HepG2 (cell line): ENCODE results near the gene OPN5. TPM values are rescaled to one million over a fixed set of nuclear protein-coding genes. Genes with fewer than 3 reads are reported as not detected.

Source experiments
- ASH2L ChIP-seq: fragments of 300-600, 200-600 bp; sonication (generic); IDR thresholded peaks from 2 replicates; pipeline ENCODE4 v1.7.0; 2017; ENCODE audit warnings: low read depth, mild to moderate bottlenecking, moderate library complexity, mixed read lengths, low read length; ENCODE audit not compliant: insufficient read length
- BRD4 ChIP-seq: sonication (generic); formaldehyde crosslinking; IDR thresholded peaks from 2 replicates; pipeline ENCODE4 v1.4.0; 2020; ENCODE audit warnings: missing genetic modification reagents
- BRF2 ChIP-seq: sonication (generic); formaldehyde crosslinking; IDR thresholded peaks from 2 replicates; pipeline ENCODE4 v1.8.1; 2022; ENCODE audit warnings: mild to moderate bottlenecking, missing genetic modification reagents
- HBP1 ChIP-seq: IDR thresholded peaks from 2 replicates; pipeline ENCODE4 v1.6.1; 2016; ENCODE audit warnings: low read depth, control low read depth
- HNF1A ChIP-seq, 2 experiments: sonication (generic) in 1 of 2; formaldehyde crosslinking in 1 of 2; IDR thresholded peaks; 2 replicates each; pipeline versions ENCODE4 v1.4.0 to v1.6.1; 2016 to 2020; ENCODE audit warnings: borderline replicate concordance in 1 of 2, low read depth in 1 of 2, mild to moderate bottlenecking in 1 of 2, missing genetic modification reagents in 1 of 2
- HNRNPH1 ChIP-seq: fragments of 200-400 bp; formaldehyde crosslinking; optimal IDR thresholded peaks from 2 replicates; pipeline ENCODE3; 2017; ENCODE audit warnings: mild to moderate bottlenecking, low read depth, low read length
- PHF8 ChIP-seq: sonication (generic); formaldehyde crosslinking; IDR thresholded peaks from 2 replicates; pipeline ENCODE4 v1.5.0; 2020; ENCODE audit warnings: missing genetic modification reagents
- TARDBP ChIP-seq: sonication (generic); formaldehyde crosslinking; IDR thresholded peaks from 2 replicates; pipeline ENCODE4 v1.8.0; 2022; ENCODE audit warnings: mild to moderate bottlenecking, missing genetic modification reagents
- ZBTB8A ChIP-seq: sonication (generic); formaldehyde crosslinking; IDR thresholded peaks from 2 replicates; pipeline ENCODE4 v1.4.0; 2020; ENCODE audit warnings: mild to moderate bottlenecking, low read depth, missing genetic modification reagents, borderline replicate concordance
- ZFAT ChIP-seq: sonication (generic); formaldehyde crosslinking; conservative IDR thresholded peaks from 2 replicates; pipeline ENCODE4 v1.8.1; 2023; ENCODE audit warnings: missing genetic modification reagents, inconsistent platforms
- ZNF274 ChIP-seq: sonication (generic); formaldehyde crosslinking; IDR thresholded peaks from 2 replicates; pipeline ENCODE4 v1.5.1; 2020; ENCODE audit warnings: mild to moderate bottlenecking, missing genetic modification reagents
- ZNF34 ChIP-seq: sonication (generic); formaldehyde crosslinking; IDR thresholded peaks from 2 replicates; pipeline ENCODE4 v1.4.0; 2020; ENCODE audit warnings: mild to moderate bottlenecking, missing genetic modification reagents, borderline replicate concordance
- ZNF44 ChIP-seq: sonication (generic); formaldehyde crosslinking; IDR thresholded peaks from 2 replicates; pipeline ENCODE4 v1.5.1; 2020; ENCODE audit warnings: mild to moderate bottlenecking, missing genetic modification reagents
- ZSCAN9 ChIP-seq: IDR thresholded peaks from 2 replicates; pipeline ENCODE4 v1.6.1; 2016; ENCODE audit warnings: borderline replicate concordance
- polyA plus RNA-seq, 8 experiments: library from polyadenylated mRNA; depleted of rRNA in 3 of 8; stranded (reverse) in 7 of 8; unstranded in 1 of 8; fragments of >200 nt; fragmentation: Illumina TruSeq in 4 of 8; extraction: Trizol in 4 of 8; gene quantifications; 2 replicates each; pipeline versions ENCODE4 v1.2.1 to v1.2.3, GENCODE V29; 2011 to 2016; ENCODE audit warnings: low read depth in 4 of 8, missing spikeins in 1 of 8, mixed read lengths in 1 of 8; ENCODE audit not compliant: insufficient read depth in 1 of 8
- total RNA-seq, 5 experiments: library from RNA; depleted of rRNA; stranded (reverse); fragments of >200 nt; fragmentation: Illumina TruSeq; extraction: Trizol; gene quantifications; 2 replicates each; pipeline ENCODE4 v1.2.3, GENCODE V29; 2016; ENCODE audit warnings: low read depth in 1 of 5
- TF ChIP-seq, protein P1 (sequence below): sonication (generic); formaldehyde crosslinking; IDR thresholded peaks from 2 replicates; pipeline ENCODE4 v1.4.0; 2020; ENCODE audit warnings: missing genetic modification reagents, borderline replicate concordance
- TF ChIP-seq, protein P2 (sequence below): sonication (generic); formaldehyde crosslinking; IDR thresholded peaks from 2 replicates; pipeline ENCODE4 v1.4.0; 2020; ENCODE audit warnings: missing genetic modification reagents

OPN5 gene
- total and polyA plus RNA-seq, 2 of the 13 experiments (the other 11 are each of a cell fraction or from before 2014, with no cell fraction given), result not detected

DNA sequence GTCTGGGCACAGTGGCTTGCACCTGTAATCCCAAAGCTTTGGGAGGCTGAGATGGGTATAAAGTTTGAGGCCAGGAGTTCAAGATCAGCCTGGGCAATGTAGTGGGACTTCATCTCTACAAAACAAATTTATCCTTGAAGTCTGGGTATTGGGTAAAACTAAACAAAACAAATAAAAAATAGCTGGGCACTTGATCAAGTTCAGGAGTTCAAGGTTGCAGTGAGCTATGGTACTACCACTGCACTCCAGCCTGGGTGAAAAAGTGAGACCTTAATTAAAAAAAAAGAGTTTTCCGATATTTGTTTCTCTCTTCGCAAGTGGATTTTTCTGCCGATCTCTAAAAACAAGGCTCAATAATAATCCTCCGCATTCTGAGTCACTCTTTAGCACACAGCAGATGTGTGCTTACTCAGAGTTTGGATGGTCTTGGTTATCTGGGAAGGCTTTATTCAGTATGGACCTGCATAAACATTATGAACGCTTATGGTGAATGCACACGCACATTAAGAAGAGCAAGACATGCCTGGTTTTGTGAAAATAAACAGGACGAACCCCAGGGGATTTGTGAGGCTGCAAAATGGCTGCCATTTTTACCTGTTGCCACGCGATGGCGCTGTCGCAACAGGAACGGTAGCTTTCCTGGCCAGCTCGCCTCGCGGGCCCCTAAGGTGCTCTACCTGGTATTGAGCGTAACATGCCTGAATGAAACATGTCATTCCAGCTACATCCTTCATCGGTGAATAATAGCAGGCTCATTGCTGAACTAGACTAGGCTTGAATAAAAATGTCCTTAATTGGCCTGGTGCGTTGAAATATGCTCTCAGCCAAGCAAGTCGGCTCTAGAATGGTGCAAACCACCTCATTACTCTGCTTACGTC is 6.0 kb downstream of the OPN5 start (continued):
- no peak for TF ChIP-seq HBP1 (CRISPR knock-in tag)
- no peak for TF ChIP-seq BRD4
- no peak for TF ChIP-seq HNF1A (IDR thresholded peaks at IDR 0.05; ENCODE audit: low read depth)
- no peak for TF ChIP-seq HNF1A (CRISPR knock-in tag; IDR thresholded peaks at IDR 0.05; ENCODE audit: borderline replicate concordance)
- TF ChIP-seq ZSCAN9, result no peak
- TF ChIP-seq ZNF44 (CRISPR knock-in tag), result no peak
- TF ChIP-seq ZNF34, result no peak
- TF ChIP-seq ASH2L, result peak; percentile 27
- TF ChIP-seq ZFAT, result no peak
- TF ChIP-seq BRF2 (CRISPR knock-in tag), result no peak
- TF ChIP-seq ZBTB8A (CRISPR knock-in tag), result no peak
- no peak for TF ChIP-seq HNRNPH1
- no peak for TF ChIP-seq TARDBP (CRISPR knock-in tag)
- TF ChIP-seq PHF8, result no peak
- TF ChIP-seq, protein P1, sequence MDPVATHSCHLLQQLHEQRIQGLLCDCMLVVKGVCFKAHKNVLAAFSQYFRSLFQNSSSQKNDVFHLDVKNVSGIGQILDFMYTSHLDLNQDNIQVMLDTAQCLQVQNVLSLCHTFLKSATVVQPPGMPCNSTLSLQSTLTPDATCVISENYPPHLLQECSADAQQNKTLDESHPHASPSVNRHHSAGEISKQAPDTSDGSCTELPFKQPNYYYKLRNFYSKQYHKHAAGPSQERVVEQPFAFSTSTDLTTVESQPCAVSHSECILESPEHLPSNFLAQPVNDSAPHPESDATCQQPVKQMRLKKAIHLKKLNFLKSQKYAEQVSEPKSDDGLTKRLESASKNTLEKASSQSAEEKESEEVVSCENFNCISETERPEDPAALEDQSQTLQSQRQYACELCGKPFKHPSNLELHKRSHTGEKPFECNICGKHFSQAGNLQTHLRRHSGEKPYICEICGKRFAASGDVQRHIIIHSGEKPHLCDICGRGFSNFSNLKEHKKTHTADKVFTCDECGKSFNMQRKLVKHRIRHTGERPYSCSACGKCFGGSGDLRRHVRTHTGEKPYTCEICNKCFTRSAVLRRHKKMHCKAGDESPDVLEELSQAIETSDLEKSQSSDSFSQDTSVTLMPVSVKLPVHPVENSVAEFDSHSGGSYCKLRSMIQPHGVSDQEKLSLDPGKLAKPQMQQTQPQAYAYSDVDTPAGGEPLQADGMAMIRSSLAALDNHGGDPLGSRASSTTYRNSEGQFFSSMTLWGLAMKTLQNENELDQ (CRISPR knock-in tag), result no peak
- TF ChIP-seq, protein P2, sequence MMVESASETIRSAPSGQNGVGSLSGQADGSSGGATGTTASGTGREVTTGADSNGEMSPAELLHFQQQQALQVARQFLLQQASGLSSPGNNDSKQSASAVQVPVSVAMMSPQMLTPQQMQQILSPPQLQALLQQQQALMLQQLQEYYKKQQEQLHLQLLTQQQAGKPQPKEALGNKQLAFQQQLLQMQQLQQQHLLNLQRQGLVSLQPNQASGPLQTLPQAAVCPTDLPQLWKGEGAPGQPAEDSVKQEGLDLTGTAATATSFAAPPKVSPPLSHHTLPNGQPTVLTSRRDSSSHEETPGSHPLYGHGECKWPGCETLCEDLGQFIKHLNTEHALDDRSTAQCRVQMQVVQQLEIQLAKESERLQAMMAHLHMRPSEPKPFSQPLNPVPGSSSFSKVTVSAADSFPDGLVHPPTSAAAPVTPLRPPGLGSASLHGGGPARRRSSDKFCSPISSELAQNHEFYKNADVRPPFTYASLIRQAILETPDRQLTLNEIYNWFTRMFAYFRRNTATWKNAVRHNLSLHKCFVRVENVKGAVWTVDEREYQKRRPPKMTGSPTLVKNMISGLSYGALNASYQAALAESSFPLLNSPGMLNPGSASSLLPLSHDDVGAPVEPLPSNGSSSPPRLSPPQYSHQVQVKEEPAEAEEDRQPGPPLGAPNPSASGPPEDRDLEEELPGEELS (CRISPR knock-in tag), result no peak
- TF ChIP-seq ZNF274 (CRISPR knock-in tag), result no peak
